NK-92 (cell line): ENCODE results near the gene SLC22A31.

ENCODE experiments used
- DNase-seq: peaks from one replicate; lab custom pipeline; 2025; ENCODE audit not compliant: unreplicated experiment; lab: John Stamatoyannopoulos, UW

Gene SLC22A31

GRCh38 chr16:89217138-89217387 is 16.7 kb upstream of the SLC22A31 start:
- no peak for DNase-seq

- no peak for DNase-seq
These were observed 16.2 kb upstream of the SLC22A31 start for GRCh38 chr16:89216315-89217137.

- DNase-seq, result no peak
These were observed 10.7 kb upstream of the SLC22A31 start for GRCh38 chr16:89210904-89211515.

- DNase-seq, result no peak
These were observed 10.0 kb upstream of the SLC22A31 start for GRCh38 chr16:89210165-89210903.

- DNase-seq, result no peak
These were observed 9.2 kb upstream of the SLC22A31 start for GRCh38 chr16:89209522-89210044.

GRCh38 chr16:89207993-89208392 is 7.7 kb upstream of the SLC22A31 start:
- DNase-seq, result no peak

- no peak for DNase-seq
These were observed 2.3 kb upstream of the SLC22A31 start for GRCh38 chr16:89202422-89203215.

GRCh38 chr16:89201439-89202377 is 1.4 kb upstream of the SLC22A31 start:
- no peak for DNase-seq

- DNase-seq, result no peak
These were observed 594 bp upstream of the SLC22A31 start for GRCh38 chr16:89200850-89201411.

GRCh38 chr16:89199241-89200123 is 855 bp downstream of the SLC22A31 start:
- DNase-seq, result no peak

- DNase-seq, result no peak
These were observed 1.7 kb downstream of the SLC22A31 start for GRCh38 chr16:89198417-89199240.

GRCh38 chr16:89197633-89198416 is 2.5 kb downstream of the SLC22A31 start:
- DNase-seq, result no peak

GRCh38 chr16:89197033-89197632 is 3.2 kb downstream of the SLC22A31 start:
- DNase-seq, result no peak

GRCh38 chr16:89195521-89196171 is 4.7 kb downstream of the SLC22A31 start:
- DNase-seq, result no peak

- no peak for DNase-seq
These were observed 5.7 kb downstream of the SLC22A31 start for GRCh38 chr16:89194340-89195311.
